ENCODE measurements around the gene ATG12. TPM values are rescaled to one million over a fixed set of nuclear protein-coding genes. Genes with fewer than 3 reads are reported as not detected.

The ATG12 gene
- total RNA-seq, 4 donors from 2014 or later: 36.5 to 73.0 (median 48.7) TPM

DNA sequence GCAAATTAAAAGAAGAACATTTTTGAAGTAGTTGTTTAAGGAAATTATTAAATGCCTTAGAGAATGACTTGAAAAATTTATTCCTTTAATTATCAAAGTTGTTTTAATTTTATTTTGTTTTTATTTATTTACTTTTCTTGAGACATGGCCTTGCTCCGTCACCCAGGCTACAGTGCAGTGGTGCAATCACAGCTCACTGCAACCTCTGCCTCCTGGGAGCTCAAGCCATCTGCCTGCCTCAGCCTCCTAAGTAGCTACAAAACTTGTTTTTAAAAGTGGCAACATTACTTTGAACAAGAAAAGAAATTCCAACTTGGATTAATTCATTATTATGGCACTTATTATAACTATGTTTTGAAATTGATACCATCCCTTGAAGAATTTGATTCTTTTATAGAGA is 53.9 kb downstream of the ATG12 start:
- H3K9me3 ChIP-seq: no peaks in the 10 kb centered on the region
- no peak for ATAC-seq
- no peaks in the 10 kb centered on the region for H3K36me3 ChIP-seq
- no peak overlapping the region for H3K4me3 ChIP-seq
- 0 to 50% methylated on average over 1 of the region's 1 CpG for WGBS, 2 donors (ENCODE audit: low coverage in 1 of 2)
- TF ChIP-seq POLR2A (IDR thresholded peaks at IDR 0.05) (no peak), EP300 (IDR thresholded peaks at IDR 0.05) (no peak), POLR2AphosphoS5 (IDR thresholded peaks at IDR 0.05) (no peak)
- TF ChIP-seq, protein P1, sequence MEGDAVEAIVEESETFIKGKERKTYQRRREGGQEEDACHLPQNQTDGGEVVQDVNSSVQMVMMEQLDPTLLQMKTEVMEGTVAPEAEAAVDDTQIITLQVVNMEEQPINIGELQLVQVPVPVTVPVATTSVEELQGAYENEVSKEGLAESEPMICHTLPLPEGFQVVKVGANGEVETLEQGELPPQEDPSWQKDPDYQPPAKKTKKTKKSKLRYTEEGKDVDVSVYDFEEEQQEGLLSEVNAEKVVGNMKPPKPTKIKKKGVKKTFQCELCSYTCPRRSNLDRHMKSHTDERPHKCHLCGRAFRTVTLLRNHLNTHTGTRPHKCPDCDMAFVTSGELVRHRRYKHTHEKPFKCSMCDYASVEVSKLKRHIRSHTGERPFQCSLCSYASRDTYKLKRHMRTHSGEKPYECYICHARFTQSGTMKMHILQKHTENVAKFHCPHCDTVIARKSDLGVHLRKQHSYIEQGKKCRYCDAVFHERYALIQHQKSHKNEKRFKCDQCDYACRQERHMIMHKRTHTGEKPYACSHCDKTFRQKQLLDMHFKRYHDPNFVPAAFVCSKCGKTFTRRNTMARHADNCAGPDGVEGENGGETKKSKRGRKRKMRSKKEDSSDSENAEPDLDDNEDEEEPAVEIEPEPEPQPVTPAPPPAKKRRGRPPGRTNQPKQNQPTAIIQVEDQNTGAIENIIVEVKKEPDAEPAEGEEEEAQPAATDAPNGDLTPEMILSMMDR (IDR thresholded peaks at IDR 0.05): no peak
- H3K27me3 ChIP-seq: peaks cover 7% of the 10 kb centered on the region
- no peak overlapping the region for H3K27ac ChIP-seq
- no peaks in the 10 kb centered on the region for H3K4me1 ChIP-seq

DNA sequence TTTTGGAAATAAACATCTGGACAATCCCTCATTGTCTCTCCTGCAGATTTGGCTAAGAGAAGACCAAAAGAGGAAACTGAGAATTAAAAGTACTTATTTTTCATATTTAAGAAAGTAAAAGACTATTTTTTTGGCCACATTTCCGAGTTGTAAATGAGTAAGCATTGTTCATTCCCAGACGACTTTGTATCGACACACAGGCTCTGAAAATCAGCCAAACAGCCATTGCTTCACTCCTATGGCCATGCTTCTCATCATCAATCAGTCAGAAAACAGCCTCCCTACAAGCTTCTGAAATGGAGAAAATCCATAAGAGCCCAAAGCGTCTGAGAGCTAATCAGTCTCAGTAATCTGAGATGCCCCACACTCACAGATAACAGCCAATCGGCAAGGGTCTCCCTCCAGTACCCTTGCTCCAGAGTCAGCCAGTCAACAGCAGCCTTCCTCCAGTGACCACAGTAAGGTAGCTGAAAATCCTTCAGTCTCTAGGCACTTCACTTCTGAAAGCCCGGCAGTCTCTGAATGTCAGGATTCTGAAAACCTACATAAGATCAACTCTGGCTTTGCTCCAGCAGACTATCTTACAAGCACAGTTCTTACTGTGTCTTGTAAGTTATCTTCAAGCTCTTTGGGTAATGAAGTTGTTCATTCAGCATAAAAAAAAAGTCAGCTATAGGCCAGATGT is 55.8 kb downstream of the ATG12 start:
- Histone ChIP-seq H3K9me3 (no peaks in the 10 kb centered on the region), H3K36me3 (no peaks in the 10 kb centered on the region), H3K4me1 (no peaks in the 10 kb centered on the region), H3K27ac (no peak overlapping the region), H3K4me3 (no peak overlapping the region), H3K27me3 (no peaks in the 10 kb centered on the region)
- WGBS, 2 donors (ENCODE audit: low coverage in 1 of 2): 22 to 35% methylated on average over 4 of the region's 6 CpGs
- TF ChIP-seq, protein P1 (IDR thresholded peaks at IDR 0.05): no peak
- no peak for TF ChIP-seq POLR2AphosphoS5 (IDR thresholded peaks at IDR 0.05)
- no peak for ATAC-seq

DNA sequence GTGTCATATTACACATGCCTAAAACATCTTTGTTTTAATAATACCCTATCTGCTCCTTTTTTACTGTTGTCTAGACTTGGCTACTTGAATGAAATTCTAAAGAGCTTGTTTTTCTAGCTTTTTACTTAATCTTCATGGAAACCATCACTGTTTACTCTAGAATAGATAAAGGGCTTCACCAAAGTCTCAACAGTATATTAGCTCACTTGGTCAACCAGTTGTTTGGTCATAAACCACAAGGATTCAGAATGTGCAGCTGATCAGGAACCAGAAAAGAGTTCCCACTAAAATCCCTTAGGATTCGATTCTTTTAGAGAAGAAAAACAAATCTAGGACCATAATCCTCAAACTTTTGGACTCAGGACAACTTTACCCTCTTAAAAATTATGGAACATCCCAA is 62.9 kb downstream of the ATG12 start:
- Histone ChIP-seq H3K4me1 (no peaks in the 10 kb centered on the region), H3K9me3 (no peaks in the 10 kb centered on the region), H3K4me3 (no peak overlapping the region), H3K27me3 (no peaks in the 10 kb centered on the region), H3K36me3 (no peaks in the 10 kb centered on the region), H3K27ac (no peak overlapping the region)
- no peak for ATAC-seq
- TF ChIP-seq, protein P1 (IDR thresholded peaks at IDR 0.05): no peak
- TF ChIP-seq EP300 (IDR thresholded peaks at IDR 0.05) (no peak), POLR2AphosphoS5 (IDR thresholded peaks at IDR 0.05) (no peak), POLR2A (IDR thresholded peaks at IDR 0.05) (no peak)
- 47 to 67% methylated on average over 1 of the region's 1 CpG for WGBS, 2 donors (ENCODE audit: low coverage in 1 of 2)

Other genes with a start within 250 kb of the ATG12 start
- gene TICAM2, start 239.1 kb downstream of the ATG12 start, total RNA-seq: 1 to 10 TPM; 1.2 to 4.7 (median 3.1) TPM
- gene TMED7, start 215.5 kb downstream of the ATG12 start, total RNA-seq: 100 to 1,000 TPM; 100 to 148 (median 120) TPM
- gene CDO1, start 24.9 kb downstream of the ATG12 start, total RNA-seq: 10 to 100 TPM in 3 of 4 donors, 1 to 10 TPM in 1; 9.7 to 29.9 (median 13.3) TPM
- gene AP3S1, start 370 bp upstream of the ATG12 start, total RNA-seq: 100 to 1,000 TPM in 2 of 4 donors, 10 to 100 TPM in 2; 62.1 to 200 (median 99.5) TPM
- 1 to 10 TPM; 3.0 to 5.5 (median 4.4) TPM for gene LVRN, start 120.9 kb upstream of the ATG12 start, total RNA-seq
- gene ARL14EPL, start 190.9 kb upstream of the ATG12 start, total RNA-seq: under 1 TPM in 1 of 4 donors, not detected in 3; 0.15 TPM
- gene COMMD10, start 243.5 kb upstream of the ATG12 start, total RNA-seq: 10 to 100 TPM; 26.4 to 48.3 (median 29.6) TPM